IMR-90 (cell line): ENCODE measurements around the gene IREB2. TPM values are rescaled to one million over a fixed set of nuclear protein-coding genes. Genes with fewer than 3 reads are reported as not detected.
A peak's percentile ranks its signal among the peaks of the same experiment; 100 is the strongest.

Experiments used
- ATAC-seq: fragments of 200-7000 bp; cut with Tn5 transposase; 2 replicates; pipeline ENCODE4 v1.9.1; 2020; ENCODE audit warnings: low read depth, mild to moderate bottlenecking, moderate library complexity
- BruUV-seq: library from RNA; stranded (reverse); fragments of 400-500 nt; replicated peaks from 2 replicates; lab custom pipeline; 2021; lab: Mats Ljungman, UMichigan
- CTCF ChIA-PET: fragments of 300-600 bp; formaldehyde crosslinking; extraction: SDS; loops from one replicate; lab custom pipeline; 2021; ENCODE audit warnings: antibody characterized with exemption; lab: Yijun Ruan, JAX
- POLR2A ChIA-PET: fragments of 300-600 bp; sonication (Branson Sonifier 250); formaldehyde crosslinking; loops from one replicate; lab custom pipeline; 2022; ENCODE audit warnings: antibody characterized with exemption; ENCODE audit not compliant: unreplicated experiment; lab: Charles Lee
- DNase-seq: peaks from one replicate; pipeline ENCODE4 v3.0.0; 2013
- H2AFZ ChIP-seq: replicated peaks from 2 replicates; pipeline ENCODE3; 2013; ENCODE audit warnings: low read length, mild to moderate bottlenecking; ENCODE audit not compliant: poor library complexity
- H2AK5ac ChIP-seq: 2 replicates; pipeline ENCODE4 v1.6.1; 2013; ENCODE audit warnings: low read depth, low read length, inconsistent platforms
- H2AK9ac ChIP-seq: replicated peaks from 2 replicates; pipeline ENCODE3; 2013; ENCODE audit warnings: mild to moderate bottlenecking, low read depth, low read length, moderate library complexity; ENCODE audit not compliant: poor library complexity
- H2BK120ac ChIP-seq: 2 replicates; pipeline ENCODE4 v1.6.1; 2013; ENCODE audit warnings: low read depth, low read length, inconsistent platforms
- H2BK15ac ChIP-seq: 3 replicates; pipeline ENCODE4 v1.6.1; 2013; ENCODE audit warnings: low read depth, low read length, inconsistent platforms
- H2BK20ac ChIP-seq: 2 replicates; pipeline ENCODE4 v1.6.1; 2013; ENCODE audit warnings: low read depth, mild to moderate bottlenecking, inconsistent platforms, low read length, moderate library complexity
- H2BK5ac ChIP-seq: 2 replicates; pipeline ENCODE4 v1.6.1; 2013; ENCODE audit warnings: mild to moderate bottlenecking, low read depth, low read length, inconsistent platforms; ENCODE audit not compliant: poor library complexity, severe bottlenecking
- H3K14ac ChIP-seq: replicated peaks from 2 replicates; pipeline ENCODE4 v1.6.1; 2013; ENCODE audit warnings: low read depth, low read length, inconsistent platforms
- H3K18ac ChIP-seq: 2 replicates; pipeline ENCODE4 v1.6.1; 2013; ENCODE audit warnings: low read depth, low read length, control low read depth
- H3K23ac ChIP-seq: 2 replicates; pipeline ENCODE4 v1.6.1; 2013; ENCODE audit warnings: low read depth, low read length, inconsistent platforms
- H3K27ac ChIP-seq: 2 replicates; pipeline ENCODE4 v1.5.1; 2013; ENCODE audit warnings: mild to moderate bottlenecking, control low read depth, low read length; ENCODE audit not compliant: insufficient read depth
- H3K27me3 ChIP-seq: 2 replicates; pipeline ENCODE4 v1.6.1; 2013; ENCODE audit warnings: low read length; ENCODE audit not compliant: control insufficient read depth, insufficient read depth
- H3K36me3 ChIP-seq: 2 replicates; pipeline ENCODE4 v1.6.1; 2013; ENCODE audit warnings: low read length, mixed read lengths; ENCODE audit not compliant: control insufficient read depth, insufficient read depth
- H3K4ac ChIP-seq: 2 replicates; pipeline ENCODE4 v1.6.1; 2013; ENCODE audit warnings: low read depth, low read length, inconsistent platforms
- H3K4me1 ChIP-seq: 2 replicates; pipeline ENCODE4 v1.6.1; 2013; ENCODE audit warnings: low read length, mixed read lengths; ENCODE audit not compliant: control insufficient read depth, insufficient read depth
- H3K4me2 ChIP-seq: 2 replicates; pipeline ENCODE4 v1.6.1; 2013; ENCODE audit warnings: low read depth, mild to moderate bottlenecking, control low read depth, low read length, moderate library complexity
- H3K4me3 ChIP-seq: 2 replicates; pipeline ENCODE4 v1.5.1; 2013; ENCODE audit warnings: low read depth, mild to moderate bottlenecking, control low read depth, low read length, moderate library complexity; ENCODE audit not compliant: insufficient read depth
- H3K56ac ChIP-seq: 2 replicates; pipeline ENCODE4 v1.6.1; 2013; ENCODE audit warnings: low read length, inconsistent platforms; ENCODE audit not compliant: insufficient read depth; ENCODE audit errors: extremely low read depth
- H3K79me1 ChIP-seq, 2 experiments: 2 replicates each; pipeline ENCODE4 v1.6.1; 2013; ENCODE audit warnings: low read length in 2 of 2, inconsistent platforms in 1 of 2, low read depth in 1 of 2
- H3K9ac ChIP-seq: 2 replicates; pipeline ENCODE4 v1.6.1; 2013; ENCODE audit warnings: low read depth, low read length, control low read depth
- H3K9me1 ChIP-seq: 2 replicates; pipeline ENCODE4 v1.6.1; 2013; ENCODE audit warnings: low read length, inconsistent platforms; ENCODE audit not compliant: insufficient read depth
- H3K9me3 ChIP-seq: 2 replicates; pipeline ENCODE4 v1.6.1; 2013; ENCODE audit warnings: low read length; ENCODE audit not compliant: control insufficient read depth, insufficient read depth
- H4K20me1 ChIP-seq: 2 replicates; pipeline ENCODE4 v1.6.1; 2013; ENCODE audit warnings: low read length, inconsistent platforms; ENCODE audit not compliant: insufficient read depth
- H4K5ac ChIP-seq: 2 replicates; pipeline ENCODE4 v1.6.1; 2013; ENCODE audit warnings: mild to moderate bottlenecking, low read depth, low read length, control low read depth
- H4K8ac ChIP-seq, 2 experiments: 2 replicates each; pipeline ENCODE4 v1.6.1; 2013; ENCODE audit warnings: low read depth in 2 of 2, low read length in 2 of 2, control low read depth in 1 of 2, inconsistent platforms in 1 of 2
- H4K91ac ChIP-seq: 2 replicates; pipeline ENCODE4 v1.6.1; 2013; ENCODE audit warnings: low read depth, low read length, inconsistent platforms; ENCODE audit not compliant: insufficient read depth
- BHLHE40 ChIP-seq: fragments of 150-350 bp; IDR thresholded peaks from 2 replicates; pipeline ENCODE4 v1.6.1; 2016; ENCODE audit warnings: mild to moderate bottlenecking, low read depth, low read length
- CEBPB ChIP-seq: IDR thresholded peaks from 2 replicates; pipeline ENCODE4 v1.6.1; 2012; ENCODE audit warnings: low read depth, low read length, improper control_type of control experiment
- CHD1 ChIP-seq: IDR thresholded peaks from 2 replicates; pipeline ENCODE4 v1.6.1; 2012; ENCODE audit warnings: low read depth, low read length, improper control_type of control experiment
- CTCF ChIP-seq: conservative IDR thresholded peaks from 2 replicates; pipeline ENCODE4 v1.5.1; 2012; ENCODE audit warnings: mild to moderate bottlenecking, low read depth, low read length, improper control_type of control experiment
- FOS ChIP-seq: fragments of 150-350 bp; IDR thresholded peaks from 2 replicates; pipeline ENCODE4 v1.6.1; 2016; ENCODE audit warnings: low read depth, low read length
- MAFK ChIP-seq: IDR thresholded peaks from 2 replicates; pipeline ENCODE4 v1.6.1; 2012; ENCODE audit warnings: low read depth, low read length, improper control_type of control experiment
- MAZ ChIP-seq: IDR thresholded peaks from 2 replicates; pipeline ENCODE4 v1.6.1; 2012; ENCODE audit warnings: low read depth, mild to moderate bottlenecking, low read length, improper control_type of control experiment, moderate library complexity, borderline replicate concordance
- MXI1 ChIP-seq: IDR thresholded peaks from 2 replicates; pipeline ENCODE4 v1.6.1; 2012; ENCODE audit warnings: low read depth, mild to moderate bottlenecking, low read length, moderate library complexity, borderline replicate concordance
- NFE2L2 ChIP-seq: fragments of 150-350 bp; IDR thresholded peaks from 2 replicates; pipeline ENCODE4 v1.6.1; 2016; ENCODE audit warnings: low read depth, mild to moderate bottlenecking, low read length
- POLR2A ChIP-seq: IDR thresholded peaks from 2 replicates; pipeline ENCODE4 v1.6.1; 2012; ENCODE audit warnings: mild to moderate bottlenecking, low read depth, low read length
- RAD21 ChIP-seq: IDR thresholded peaks from 2 replicates; pipeline ENCODE4 v1.6.1; 2012; ENCODE audit warnings: low read length, improper control_type of control experiment
- RCOR1 ChIP-seq: IDR thresholded peaks from 2 replicates; pipeline ENCODE4 v1.6.1; 2012; ENCODE audit warnings: mild to moderate bottlenecking, low read length, improper control_type of control experiment; ENCODE audit not compliant: insufficient replicate concordance
- RFX5 ChIP-seq: IDR thresholded peaks from 2 replicates; pipeline ENCODE4 v1.8.0; 2012; ENCODE audit warnings: low read depth, mild to moderate bottlenecking, low read length, moderate library complexity
- SMC3 ChIP-seq: fragments of 150-350 bp; IDR thresholded peaks from 2 replicates; pipeline ENCODE4 v1.6.1; 2016; ENCODE audit warnings: low read depth, mild to moderate bottlenecking, antibody characterized with exemption, low read length, moderate library complexity
- WGBS, 2 experiments: methylation state at CpG; one replicate each; pipeline versions ENCODE4 v1.1.5 to v1.1.7; 2013; ENCODE audit warnings: missing lambda C conversion rate in 2 of 2; ENCODE audit not compliant: insufficient read length in 1 of 2; ENCODE audit errors: extremely low coverage in 2 of 2; 5-methylcytosine and 5-hydroxymethylcytosine counted together
- dilution Hi-C: fragments of 300-500 bp; cut with HindIII; formaldehyde crosslinking; loops from one replicate; pipeline ENCODE4 v1.14.3; 2018; ENCODE audit warnings: low sequenced_read_pairs; ENCODE audit not compliant: unreplicated experiment
- in situ Hi-C: fragments of 300-500 bp; cut with MboI; formaldehyde crosslinking; loops from 3 replicates; pipeline ENCODE4 v1.14.3; 2019; ENCODE audit warnings: low sequenced_read_pairs, inconsistent platforms, mixed read lengths
- intact Hi-C: fragments of 100-400 bp; cut with micrococcal nuclease; formaldehyde crosslinking; loops from 2 replicates; pipeline ENCODE4 v1.10.0; 2022
- polyA plus RNA-seq, 3 experiments: library from polyadenylated mRNA; depleted of rRNA; stranded (reverse); fragments of >200 nt; gene quantifications; 2 replicates each; pipeline ENCODE4 v1.2.3, GENCODE V29; 2012; ENCODE audit warnings: low replicate concordance in 1 of 3
- total RNA-seq: library from RNA; depleted of rRNA; stranded (reverse); fragments of >200 nt; gene quantifications from 2 replicates; pipeline ENCODE4 v1.2.3, GENCODE V29; 2012

IREB2 gene
- total and polyA plus RNA-seq, 2 of the 4 experiments (the other 2 are of a cell fraction), result 12.2 to 13.5 TPM

- TF ChIP-seq BHLHE40, result no peak
- TF ChIP-seq SMC3, result peak; percentile 73
Observed at GRCh38 chr15:78422571-78423340, 15.3 kb upstream of the IREB2 start (continued).

DNA sequence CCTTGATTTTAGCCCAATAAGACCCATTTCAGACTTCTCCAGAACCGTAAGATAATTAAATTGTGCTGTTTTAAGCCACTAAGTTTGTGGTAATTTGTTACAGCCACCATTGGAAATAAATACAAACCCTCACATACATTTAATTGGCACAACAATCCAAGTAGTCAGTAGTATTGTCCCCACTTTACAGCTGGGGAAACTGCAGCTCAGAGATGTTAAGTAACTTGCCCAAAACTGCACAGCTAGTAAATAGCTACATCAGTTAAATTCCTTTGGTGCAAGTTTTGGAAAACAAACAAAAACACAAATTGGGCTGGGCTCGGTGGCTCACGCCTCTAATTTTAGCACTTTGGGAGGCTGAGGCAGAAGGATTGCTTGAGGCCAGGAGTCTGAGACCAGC, 13.3 kb upstream of the IREB2 start:
- Histone ChIP-seq H2AK5ac (no peak overlapping the region), H2AFZ (no peak overlapping the region), H4K8ac (no peak overlapping the region), H3K9me3 (no peaks in the 10 kb centered on the region; the same call in 1 of the 2 replicates), H3K4me1 (no peaks in the 10 kb centered on the region), H3K27me3 (peaks cover 25% of the 10 kb centered on the region), H3K79me1 (no peaks in the 10 kb centered on the region), H3K23ac (no peak overlapping the region), H3K4me3 (no peak overlapping the region), H4K5ac (no peak overlapping the region), H4K91ac (no peak overlapping the region), H3K14ac (no peak overlapping the region), H3K27ac (no peak overlapping the region), H2BK15ac (no peak overlapping the region), H3K4ac (no peak overlapping the region), H3K9ac (no peak overlapping the region), H2BK120ac (no peak overlapping the region), H2BK5ac (no peak overlapping the region), H3K4me2 (no peak overlapping the region), H2AK9ac (no peak overlapping the region), H3K36me3 (no peaks in the 10 kb centered on the region), H3K56ac (no peak overlapping the region), H3K18ac (no peak overlapping the region), H4K20me1 (no peaks in the 10 kb centered on the region), H2BK20ac (no peak overlapping the region), H3K9me1 (no peaks in the 10 kb centered on the region)
- dilution Hi-C loops (no loop called here), intact Hi-C loops (loop anchor here (5.0 kb wide), 1 partner anchor 467 kb away; no protein-coding TSS in a partner anchor), in situ Hi-C loops (loop anchor here (10.0 to 25.0 kb wide), 2 partner anchors 310 to 462 kb away; no protein-coding TSS in a partner anchor)
- ChIA-PET POLR2A (no interaction called here), CTCF (no interaction called here)
- DNase-seq (no peak), ATAC-seq (no peak)
- WGBS, 2 experiments, result no CpG with 5 or more reads among the region's 3 CpGs
- no TSS peak for BruUV-seq
- TF ChIP-seq CEBPB (no peak), MAZ (no peak), RCOR1 (no peak), MXI1 (no peak), NFE2L2 (no peak), POLR2A (no peak), RAD21 (no peak), CHD1 (no peak), BHLHE40 (no peak), RFX5 (no peak), CTCF (no peak), FOS (no peak), SMC3 (no peak), MAFK (no peak)
